LNCAP (cell line): ENCODE results near the gene POLR2L.

Source experiments
- TF ChIP-seq, protein P1 (sequence below): fragments of 450-650 bp; IDR thresholded peaks from 2 replicates; pipeline ENCODE4 v1.5.1; 2017; ENCODE audit warnings: mild to moderate bottlenecking

Gene POLR2L

DNA sequence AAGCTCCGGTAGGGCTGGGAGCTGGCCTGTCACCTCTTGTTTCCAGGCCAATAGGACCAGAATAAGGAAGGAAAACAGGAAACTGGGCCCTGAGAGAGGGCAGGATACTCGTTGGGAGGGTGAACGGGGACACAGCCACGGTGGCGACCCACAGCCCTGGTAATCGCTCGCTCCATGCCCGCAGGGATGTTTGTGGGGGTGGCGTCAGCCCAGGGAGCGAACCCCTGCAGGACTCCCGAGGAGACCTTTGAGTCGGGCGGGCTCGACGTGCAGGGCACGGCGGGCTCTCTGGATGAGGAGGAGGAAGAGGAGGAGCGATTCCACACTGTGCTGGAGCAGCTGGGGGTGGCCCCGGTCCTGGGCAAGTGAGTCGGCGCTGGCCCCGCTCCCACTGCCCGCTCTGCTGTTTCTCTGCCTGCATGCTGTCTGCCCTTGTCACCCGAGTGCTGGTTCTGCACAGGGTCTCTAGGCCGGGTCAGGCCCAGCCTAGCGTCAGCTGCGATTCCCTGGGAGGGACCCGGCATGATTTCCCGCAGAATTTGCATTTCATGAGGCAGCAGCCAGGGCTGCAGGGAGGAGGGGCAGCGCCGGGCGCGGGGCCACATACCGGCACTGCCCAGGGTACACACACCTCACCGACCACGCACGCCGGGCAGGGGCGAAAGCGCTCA lies 13.0 kb downstream of the POLR2L start:
- TF ChIP-seq, protein P1, sequence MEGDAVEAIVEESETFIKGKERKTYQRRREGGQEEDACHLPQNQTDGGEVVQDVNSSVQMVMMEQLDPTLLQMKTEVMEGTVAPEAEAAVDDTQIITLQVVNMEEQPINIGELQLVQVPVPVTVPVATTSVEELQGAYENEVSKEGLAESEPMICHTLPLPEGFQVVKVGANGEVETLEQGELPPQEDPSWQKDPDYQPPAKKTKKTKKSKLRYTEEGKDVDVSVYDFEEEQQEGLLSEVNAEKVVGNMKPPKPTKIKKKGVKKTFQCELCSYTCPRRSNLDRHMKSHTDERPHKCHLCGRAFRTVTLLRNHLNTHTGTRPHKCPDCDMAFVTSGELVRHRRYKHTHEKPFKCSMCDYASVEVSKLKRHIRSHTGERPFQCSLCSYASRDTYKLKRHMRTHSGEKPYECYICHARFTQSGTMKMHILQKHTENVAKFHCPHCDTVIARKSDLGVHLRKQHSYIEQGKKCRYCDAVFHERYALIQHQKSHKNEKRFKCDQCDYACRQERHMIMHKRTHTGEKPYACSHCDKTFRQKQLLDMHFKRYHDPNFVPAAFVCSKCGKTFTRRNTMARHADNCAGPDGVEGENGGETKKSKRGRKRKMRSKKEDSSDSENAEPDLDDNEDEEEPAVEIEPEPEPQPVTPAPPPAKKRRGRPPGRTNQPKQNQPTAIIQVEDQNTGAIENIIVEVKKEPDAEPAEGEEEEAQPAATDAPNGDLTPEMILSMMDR, result no peak

GRCh38 chr11:828506-829175 lies 13.7 kb downstream of the POLR2L start:
- TF ChIP-seq, protein P1, result no peak

GRCh38 chr11:827897-828192 lies 14.5 kb downstream of the POLR2L start, which contains the start of gene CRACR2B:
TSS of gene CRACR2B (plus strand) at chr11:827919. CDS start at chr11:828608, 689 bp downstream.
- TF ChIP-seq, protein P1, result no peak

DNA sequence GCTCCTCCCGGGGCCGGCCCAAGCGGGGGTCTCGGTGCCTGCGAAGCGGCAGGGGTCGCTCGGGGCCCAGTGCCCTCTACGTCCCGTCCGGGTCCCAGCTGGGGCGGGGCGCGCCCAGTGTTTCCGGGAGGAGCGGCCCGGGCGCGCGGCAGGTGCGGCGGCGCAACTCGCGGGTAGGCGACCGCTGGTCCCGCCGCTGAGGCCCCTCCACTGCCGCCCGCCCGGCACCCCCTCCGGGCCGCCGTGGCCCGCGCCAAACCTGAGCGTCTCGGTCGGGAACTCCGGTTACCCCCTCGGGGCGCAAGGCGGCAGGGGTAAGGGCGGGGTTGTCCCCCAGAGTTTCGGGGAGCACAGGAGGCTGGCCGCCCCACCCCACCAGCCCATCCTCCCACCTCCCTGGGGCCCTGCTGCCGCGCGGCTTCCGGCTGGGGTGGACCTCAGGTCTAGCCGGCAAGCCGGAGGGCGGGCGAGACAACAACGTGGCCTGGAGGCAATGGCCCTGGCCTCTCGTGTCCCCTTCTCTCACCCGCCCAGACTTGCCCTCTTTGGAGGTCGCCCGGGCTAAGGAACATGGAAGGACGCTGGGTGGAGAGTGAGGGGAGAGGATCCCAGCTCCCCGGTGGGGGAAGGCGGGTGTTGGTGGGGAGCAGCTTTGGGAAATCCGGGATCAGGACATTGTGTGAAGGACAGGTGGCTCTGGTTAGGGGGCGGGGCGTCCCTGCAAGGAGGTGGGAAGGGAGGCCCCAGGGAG lies 15.0 kb downstream of the POLR2L start:
- TF ChIP-seq, protein P1, result no peak

GRCh38 chr11:826836-827145 lies 15.5 kb downstream of the POLR2L start:
- TF ChIP-seq, protein P1, result no peak

- TF ChIP-seq, protein P1, result no peak
Observed at GRCh38 chr11:826227-826621, 16.1 kb downstream of the POLR2L start.

DNA sequence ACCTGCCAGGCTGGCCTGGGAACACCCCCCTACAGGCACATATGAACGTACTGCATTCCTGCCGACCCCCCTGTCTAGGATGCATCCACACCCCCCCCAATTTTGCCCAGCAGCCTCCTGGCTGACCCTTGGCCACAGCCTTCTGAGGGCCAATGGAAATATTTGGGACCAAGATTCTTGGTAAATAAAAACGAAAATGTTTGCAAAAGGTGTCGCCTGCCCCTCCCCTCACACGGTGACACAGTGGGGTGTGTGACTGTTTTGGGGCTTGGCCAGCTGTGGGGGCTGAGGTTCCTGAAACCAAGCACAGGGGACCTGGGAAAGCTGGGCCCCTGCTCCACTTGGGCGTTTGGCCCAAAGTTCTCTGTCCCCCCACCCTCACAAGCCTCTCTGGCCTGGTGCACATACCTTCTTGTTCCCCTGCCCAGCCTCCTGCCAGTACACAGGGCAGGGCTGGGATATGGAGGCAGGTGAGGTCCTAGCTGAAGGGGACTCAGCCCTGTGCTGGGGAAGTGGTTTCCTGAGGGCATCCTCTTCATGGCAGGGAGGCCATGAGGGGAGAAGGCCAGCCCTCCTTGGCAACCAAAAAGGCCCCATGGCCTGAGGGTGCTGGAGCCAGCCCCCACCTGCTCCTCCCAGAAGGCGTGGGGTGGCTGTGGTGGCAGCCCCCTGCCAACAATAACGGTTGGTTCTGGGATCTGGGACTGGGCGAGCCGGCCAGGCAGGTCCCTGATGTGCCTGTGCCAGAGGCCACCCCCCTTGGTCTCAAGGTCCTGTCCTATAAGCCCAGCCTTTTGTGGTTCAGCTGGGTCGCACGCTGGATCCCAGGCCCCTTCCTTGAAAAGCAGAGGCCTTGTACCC lies 16.7 kb downstream of the POLR2L start:
- TF ChIP-seq, protein P1, result no peak
